Endometrial microvascular endothelial cells (primary cell): Measurements from ENCODE around the gene ATP6V0A1. TPM values are rescaled to one million over a fixed set of nuclear protein-coding genes. Genes with fewer than 3 reads are reported as not detected.

Experiments used
- in situ Hi-C: cut with HindIII; loops from 2 replicates; pipeline ENCODE4 v1.10.0; 2017; ENCODE audit warnings: low sequenced_read_pairs, low pct_unique_long_range_greater_than_20kb; ENCODE audit errors: inconsistent ontology term
- total RNA-seq: library from RNA; depleted of rRNA; stranded (reverse); fragments of >200 nt; gene quantifications from one replicate; pipeline ENCODE4 v1.2.3, GENCODE V29; 2015; ENCODE audit errors: inconsistent ontology term

The ATP6V0A1 gene
- total RNA-seq, 1 donor from 2014 or later = 27.1 TPM

DNA sequence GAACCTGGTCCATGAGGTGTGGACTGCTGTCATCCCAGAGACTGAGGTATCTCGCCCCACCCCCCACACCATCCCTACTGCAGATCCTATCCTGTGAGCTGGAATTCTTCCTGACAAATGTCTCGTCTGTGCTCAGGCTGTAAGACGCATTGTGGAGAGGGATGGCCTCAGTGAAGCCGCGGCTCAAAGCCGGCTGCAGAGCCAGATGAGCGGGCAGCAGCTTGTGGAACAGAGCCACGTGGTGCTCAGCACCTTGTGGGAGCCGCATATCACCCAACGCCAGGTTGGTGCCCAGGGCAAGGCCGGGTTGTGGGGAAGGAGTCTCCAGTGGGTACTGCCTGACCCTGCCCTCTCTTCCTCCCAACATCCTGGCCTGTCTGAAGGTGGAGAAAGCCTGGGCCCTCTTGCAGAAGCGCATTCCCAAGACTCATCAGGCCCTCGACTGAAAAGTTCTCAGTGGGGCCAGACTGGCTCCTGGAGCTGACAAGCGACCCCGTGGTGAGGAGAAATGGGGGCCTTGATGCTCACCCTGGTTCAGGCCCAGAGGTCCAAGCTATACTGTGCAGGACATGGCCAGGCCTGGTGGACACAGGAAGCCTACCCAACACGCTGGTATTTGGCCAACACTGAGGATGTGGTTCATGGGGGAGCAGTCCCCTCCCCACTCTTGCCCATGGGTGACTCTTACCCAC, 107.0 kb downstream of the ATP6V0A1 start:
- in situ Hi-C loops = no loop called here

DNA sequence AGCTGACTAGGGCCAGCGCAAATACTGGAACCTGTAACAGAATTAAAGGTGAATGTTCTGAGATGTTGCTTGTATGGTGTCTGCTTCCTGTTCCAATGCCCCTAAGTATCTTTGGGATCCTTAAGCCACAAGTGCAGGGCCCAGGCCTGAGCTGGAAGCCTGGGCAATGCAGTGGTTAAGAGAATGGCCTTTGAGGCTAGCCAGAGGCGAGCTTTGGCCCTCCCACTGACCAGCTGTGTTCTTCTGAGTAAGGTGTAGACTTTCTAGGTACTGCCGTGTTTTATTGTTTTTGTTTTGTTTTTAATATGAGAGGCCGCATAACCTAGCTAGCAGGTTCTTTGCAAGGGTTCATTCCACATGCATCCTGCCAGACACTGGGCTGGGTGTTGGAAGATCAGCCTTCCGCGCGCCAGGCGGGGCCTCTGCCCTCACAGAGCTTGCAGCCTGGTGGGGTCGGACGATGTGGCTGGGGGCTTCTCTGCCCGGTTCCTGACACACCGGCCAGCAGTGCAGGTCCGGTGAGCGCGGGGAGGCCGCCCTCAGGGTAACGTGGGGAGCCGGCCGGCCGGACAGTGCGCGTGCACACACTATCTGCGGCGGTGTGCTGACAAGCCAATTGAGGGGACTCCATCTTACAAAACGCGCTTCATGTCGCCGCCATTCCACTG, 107.7 kb downstream of the ATP6V0A1 start:
- in situ Hi-C loops = no loop called here

DNA sequence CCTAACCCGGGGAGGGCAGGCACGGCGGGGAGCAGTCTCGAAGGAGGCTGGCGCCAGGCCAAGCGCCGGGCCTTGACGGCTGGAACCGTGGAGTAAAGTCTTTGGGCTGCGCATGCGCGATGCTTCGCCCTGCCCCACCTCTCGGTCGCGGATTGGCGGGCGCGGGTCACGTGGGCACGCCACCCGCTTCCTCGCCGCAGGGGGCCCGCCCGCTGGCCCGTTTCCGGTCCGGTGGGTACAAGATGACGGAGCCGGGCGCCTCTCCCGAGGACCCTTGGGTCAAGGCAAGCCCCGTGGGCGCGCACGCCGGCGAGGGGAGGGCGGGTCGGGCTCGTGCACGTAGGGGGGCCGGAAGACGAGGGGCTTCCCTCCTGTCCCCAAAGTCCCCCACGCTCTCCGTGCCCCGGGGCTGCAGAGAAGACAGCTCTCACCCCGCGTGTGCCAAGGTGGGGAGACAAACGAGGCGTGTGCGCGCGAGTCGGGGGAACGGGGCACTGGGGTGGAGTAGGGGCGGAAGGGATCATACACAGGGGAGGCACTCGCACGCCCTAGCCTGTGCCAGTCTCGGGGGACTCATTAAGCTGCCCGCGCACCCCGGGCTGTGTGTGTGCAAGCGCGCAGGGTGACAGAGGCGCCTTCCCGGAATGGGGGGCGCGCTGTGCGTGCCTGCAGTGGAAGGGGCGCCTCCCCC, 108.3 kb downstream of the ATP6V0A1 start, which contains the start of gene MLX:
Gene MLX (plus strand): TSS at position 218 of the 691 bp plus-strand sequence. CDS start 25 bp downstream, at position 243.
- in situ Hi-C loops = no loop called here

DNA sequence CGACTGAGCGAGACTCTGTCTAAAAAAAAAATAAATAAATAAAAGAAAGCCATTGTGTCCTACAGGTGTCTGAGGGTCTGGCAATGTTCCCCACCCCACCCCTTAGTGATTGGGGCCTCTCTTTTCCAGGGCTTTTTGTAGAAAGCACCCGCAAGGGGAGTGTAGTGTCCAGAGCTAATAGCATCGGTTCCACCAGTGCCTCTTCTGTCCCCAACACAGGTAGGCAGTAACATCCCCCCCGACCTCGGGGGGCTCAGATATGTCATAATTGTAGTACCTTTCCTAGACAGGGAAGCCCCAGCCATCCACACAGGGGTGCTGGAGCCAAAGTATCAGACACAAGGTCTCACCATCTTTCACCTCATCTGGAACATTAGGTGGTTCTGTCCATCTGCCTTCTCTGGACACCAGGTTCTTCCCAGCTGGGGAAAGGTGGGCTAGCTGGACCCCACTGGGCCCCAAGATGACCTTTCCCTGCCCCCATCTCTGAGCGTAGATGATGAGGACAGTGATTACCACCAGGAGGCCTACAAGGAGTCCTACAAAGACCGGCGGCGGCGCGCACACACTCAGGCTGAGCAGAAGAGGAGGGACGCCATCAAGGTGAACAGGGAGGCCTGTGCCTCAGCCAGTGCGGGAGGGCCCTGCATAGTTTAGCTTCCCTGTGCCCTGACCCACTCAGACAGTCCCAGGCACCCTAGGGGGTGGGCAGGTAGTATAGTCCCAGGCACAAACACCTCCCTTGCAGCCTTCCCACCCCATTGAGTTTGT, 109.8 kb downstream of the ATP6V0A1 start:
- in situ Hi-C loops = no loop called here

DNA sequence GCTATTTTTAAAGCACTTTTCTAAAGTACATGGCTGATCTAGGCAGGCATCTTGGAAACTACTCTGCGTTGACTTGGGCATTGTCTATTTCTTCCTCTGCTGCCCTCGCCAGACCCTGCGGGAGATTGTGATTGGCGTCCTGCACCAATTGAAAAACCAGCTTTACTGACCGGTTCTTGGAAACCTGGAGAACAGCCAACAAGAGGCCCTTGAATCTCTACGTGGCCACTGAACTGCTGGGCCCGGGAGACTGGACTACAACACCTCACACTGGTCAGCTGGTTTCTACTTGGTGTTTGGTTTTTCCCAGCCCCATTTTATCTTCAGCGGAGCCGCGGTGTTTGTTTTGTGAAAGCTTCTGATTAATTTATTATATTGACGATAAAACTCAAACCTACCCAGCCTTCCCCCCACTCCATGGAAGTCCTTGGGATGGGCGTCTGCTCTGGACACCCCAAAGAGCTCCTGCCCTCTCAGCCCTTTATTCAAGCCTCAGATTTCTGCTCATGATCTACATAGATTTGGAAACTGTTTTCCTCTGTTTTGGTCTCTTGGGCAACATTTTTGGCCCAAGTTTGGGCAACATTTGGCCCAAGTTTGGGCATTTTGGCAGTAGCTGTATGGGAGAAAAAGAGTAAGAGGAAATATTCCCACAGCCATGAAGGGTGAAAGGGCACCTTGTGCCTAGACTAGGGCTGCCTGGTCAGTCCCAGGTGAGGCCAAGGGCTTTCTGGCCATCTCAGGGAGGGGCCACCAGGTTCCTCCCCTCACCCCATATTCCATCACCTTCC, 113.0 kb downstream of the ATP6V0A1 start:
- in situ Hi-C loops = no loop called here

Other genes with a start within 250 kb of the ATP6V0A1 start
- gene STAT5B, start 182.5 kb upstream of the ATP6V0A1 start, total RNA-seq = 38.3 TPM
- gene STAT5A, start 170.4 kb upstream of the ATP6V0A1 start, total RNA-seq = 12.5 TPM
- gene STAT3, start 70.4 kb upstream of the ATP6V0A1 start, total RNA-seq = 86.0 TPM
- gene CAVIN1, start 35.6 kb upstream of the ATP6V0A1 start, total RNA-seq = 806 TPM
- gene NAGLU, start 77.4 kb downstream of the ATP6V0A1 start, total RNA-seq = 33.7 TPM
- not detected for gene HSD17B1, start 94.0 kb downstream of the ATP6V0A1 start, total RNA-seq
- gene COASY, start 103.3 kb downstream of the ATP6V0A1 start, total RNA-seq = 37.3 TPM
- gene MLX, start 108.2 kb downstream of the ATP6V0A1 start, total RNA-seq = 31.6 TPM
- gene PSMC3IP, start 118.9 kb downstream of the ATP6V0A1 start, total RNA-seq = 8.5 TPM
- 65.9 TPM for gene RETREG3, start 150.5 kb downstream of the ATP6V0A1 start, total RNA-seq
- 137 TPM for gene TUBG1, start 150.8 kb downstream of the ATP6V0A1 start, total RNA-seq
- 7.4 TPM for gene TUBG2, start 200.4 kb downstream of the ATP6V0A1 start, total RNA-seq
- 9.6 TPM for gene PLEKHH3, start 218.1 kb downstream of the ATP6V0A1 start, total RNA-seq
- 1.5 TPM for gene CCR10, start 223.0 kb downstream of the ATP6V0A1 start, total RNA-seq
- 29.7 TPM for gene CNTNAP1, start 223.7 kb downstream of the ATP6V0A1 start, total RNA-seq